Tibial artery (tissue), 4 donors: ENCODE measurements around the gene IGSF6.
A peak's percentile ranks its signal among the peaks of the same experiment; 100 is the strongest.
"Not testable (repeated sequence)": the region's sequence is repeated elsewhere in the genome, so short reads cannot be mapped to it uniquely, and the experiment has no call there.

Experiments used
- DNase-seq, 2 donors: peaks; one replicate each; pipeline ENCODE4 v3.0.0-alpha.2; 2019
- H3K27ac ChIP-seq, 2 donors: fragments of 200-600 bp; sonication (generic) in 1 of 2; 1 replicate in 1 of 2; 2 replicates in 1 of 2; pipeline ENCODE4 v1.5.1; 2018 to 2019; ENCODE audit warnings: mild to moderate bottlenecking in 1 of 2
- H3K27me3 ChIP-seq, 2 donors: fragments of 200-600 bp; sonication (generic) in 1 of 2; one replicate each; pipeline versions ENCODE4 v1.5.1 to v1.6.0; 2016 to 2019
- H3K36me3 ChIP-seq, 3 donors: fragments of 200-600 bp; sonication (generic) in 2 of 3; one replicate each; pipeline ENCODE4 v1.5.1; 2016 to 2019; ENCODE audit warnings: mild to moderate bottlenecking in 2 of 3
- H3K4me1 ChIP-seq, 4 donors: fragments of 200-600 bp; sonication (generic) in 2 of 4; 1 replicate in 3 of 4; 2 replicates in 1 of 4; pipeline ENCODE4 v1.5.1; 2016 to 2019
- H3K4me3 ChIP-seq, 2 donors: fragments of 200-600 bp; sonication (generic) in 1 of 2; 1 replicate in 1 of 2; 2 replicates in 1 of 2; pipeline ENCODE4 v1.5.1; 2018 to 2019; ENCODE audit warnings: mild to moderate bottlenecking in 2 of 2
- H3K9me3 ChIP-seq, 3 donors: fragments of 200-600 bp; sonication (generic) in 1 of 3; one replicate each; pipeline ENCODE4 v1.5.1; 2016 to 2019
- CTCF ChIP-seq, 2 experiments: fragments of 200-600 bp in 1 of 2; fragments of 450-650 bp in 1 of 2; IDR thresholded peaks; one replicate each; pipeline ENCODE4 v1.5.1; 2017 to 2019; ENCODE audit warnings: antibody characterized with exemption in 2 of 2, mild to moderate bottlenecking in 1 of 2, moderate library complexity in 1 of 2
- intact Hi-C: fragments of 100-400 bp; cut with DNase I; formaldehyde crosslinking; loops from one replicate; pipeline ENCODE4 v1.15.0; 2023; ENCODE audit warnings: low total_unique reads

The IGSF6 gene

GRCh38 chr16:21652453-21652852, at the start of gene IGSF6:
IGSF6 (minus strand) TSS chr16:21652608; CDS start chr16:21652598, 10 bp downstream.
- DNase-seq, result peak in 1 of 2 donors; percentile 43
- Histone ChIP-seq H3K27ac (no peak within 1 kb of the TSS), H3K4me1 (no peaks in the 10 kb centered on the region)

GRCh38 chr16:21701271-21701670, 48.9 kb upstream of the IGSF6 start:
- no peaks in the 10 kb centered on the region for H3K27me3 ChIP-seq
- DNase-seq, result no peak
- intact Hi-C loops, result no loop called here
- no peaks in the 10 kb centered on the region for H3K4me1 ChIP-seq
- H3K36me3 ChIP-seq, result no peaks in the 10 kb centered on the region
- no peaks in the 10 kb centered on the region for H3K9me3 ChIP-seq
- no peak overlapping the region for H3K27ac ChIP-seq
- H3K4me3 ChIP-seq, result no peak overlapping the region
- no peak for TF ChIP-seq CTCF (IDR thresholded peaks at IDR 0.05)

More at GRCh38 chr16:21652453-21652852, at the start of gene IGSF6:
- no peak within 1 kb of the TSS for H3K4me3 ChIP-seq
- no peaks in the 10 kb centered on the region for H3K27me3 ChIP-seq
- no peak for TF ChIP-seq CTCF (IDR thresholded peaks at IDR 0.05)
- H3K9me3 ChIP-seq, result no peaks in the 10 kb centered on the region
- intact Hi-C loops, result no loop called here
- H3K36me3 ChIP-seq, result peaks cover 0 to 8% (median 2%) of the 10 kb centered on the region in 3 donors

GRCh38 chr16:21698169-21699032, 46.0 kb upstream of the IGSF6 start:
- DNase-seq, result no peak
- no peak overlapping the region for H3K4me3 ChIP-seq
- no peaks in the 10 kb centered on the region for H3K9me3 ChIP-seq
- TF ChIP-seq CTCF (IDR thresholded peaks at IDR 0.05), result no peak
- H3K4me1 ChIP-seq, result no peaks in the 10 kb centered on the region
- H3K36me3 ChIP-seq, result no peaks in the 10 kb centered on the region
- no peaks in the 10 kb centered on the region for H3K27me3 ChIP-seq
- H3K27ac ChIP-seq, result no peak overlapping the region
- intact Hi-C loops, result no loop called here

GRCh38 chr16:21697032-21697431, 44.6 kb upstream of the IGSF6 start:
- no peaks in the 10 kb centered on the region for H3K36me3 ChIP-seq
- no peak for DNase-seq
- intact Hi-C loops, result no loop called here
- H3K27me3 ChIP-seq, result no peaks in the 10 kb centered on the region
- H3K9me3 ChIP-seq, result no peaks in the 10 kb centered on the region
- no peak for TF ChIP-seq CTCF (IDR thresholded peaks at IDR 0.05)
- H3K27ac ChIP-seq, result no peak overlapping the region
- H3K4me1 ChIP-seq, result no peaks in the 10 kb centered on the region
- H3K4me3 ChIP-seq, result no peak overlapping the region

GRCh38 chr16:21694609-21695008, 42.2 kb upstream of the IGSF6 start:
- H3K27ac ChIP-seq, result no peak overlapping the region
- H3K4me3 ChIP-seq, result no peak overlapping the region
- no peaks in the 10 kb centered on the region for H3K36me3 ChIP-seq
- DNase-seq, result no peak
- TF ChIP-seq CTCF (IDR thresholded peaks at IDR 0.05), result no peak
- H3K27me3 ChIP-seq, result no peaks in the 10 kb centered on the region
- no peaks in the 10 kb centered on the region for H3K4me1 ChIP-seq
- no peaks in the 10 kb centered on the region for H3K9me3 ChIP-seq
- intact Hi-C loops, result no loop called here

GRCh38 chr16:21690967-21691366, 38.6 kb upstream of the IGSF6 start:
- H3K9me3 ChIP-seq, H3K4me1 ChIP-seq, DNase-seq, intact Hi-C loops, H3K27ac ChIP-seq, H3K36me3 ChIP-seq, H3K27me3 ChIP-seq, H3K4me3 ChIP-seq: not testable (repeated sequence)
